GM12891 (cell line): ENCODE measurements around the gene COMMD6.

Source experiments
- POLR2A ChIP-seq: IDR thresholded peaks from 2 replicates; pipeline ENCODE4 v1.6.1; 2011; ENCODE audit warnings: low read depth, low read length, control low read depth
- POLR2AphosphoS5 ChIP-seq: IDR thresholded peaks from 2 replicates; pipeline ENCODE4 v1.6.1; 2011; ENCODE audit warnings: low read depth, low read length, control low read depth
- POU2F2 ChIP-seq: IDR thresholded peaks from 2 replicates; pipeline ENCODE4 v1.6.1; 2011; ENCODE audit warnings: low read depth, mild to moderate bottlenecking, control low read depth, low read length, moderate library complexity
- SPI1 ChIP-seq: IDR thresholded peaks from 2 replicates; pipeline ENCODE4 v1.6.1; 2011; ENCODE audit warnings: low read depth, low read length, control low read depth
- TAF1 ChIP-seq: IDR thresholded peaks from 2 replicates; pipeline ENCODE4 v1.6.1; 2011; ENCODE audit warnings: low read depth, low read length, control low read depth

GRCh38 chr13:75479102-75479740 is 58.4 kb downstream of the COMMD6 start:
- TF ChIP-seq POLR2AphosphoS5: no peak
- no peak for TF ChIP-seq POLR2A
- TF ChIP-seq TAF1: no peak
- TF ChIP-seq SPI1: peak; percentile 35; the same call in 1 of the 2 replicates
- TF ChIP-seq POU2F2: no peak
